HEK293 (cell line): ENCODE data around the gene TAS2R46.

Experiments used
- ATF2 ChIP-seq: fragments of 450-650 bp; formaldehyde crosslinking; IDR thresholded peaks from 2 replicates; pipeline ENCODE4 v1.5.1; 2016; ENCODE audit warnings: missing biosample characterization, missing genetic modification characterization, low read depth
- BCL6B ChIP-seq: fragments of 450-650 bp; formaldehyde crosslinking; IDR thresholded peaks from 2 replicates; pipeline ENCODE4 v1.5.1; 2017; ENCODE audit warnings: missing biosample characterization, missing genetic modification characterization
- CTCF ChIP-seq: fragments of 450-650 bp; formaldehyde crosslinking; IDR thresholded peaks from 2 replicates; pipeline ENCODE4 v1.5.1; 2016; ENCODE audit warnings: missing biosample characterization, missing genetic modification characterization
- IKZF3 ChIP-seq: fragments of 450-650 bp; IDR thresholded peaks from 2 replicates; pipeline ENCODE4 v1.5.0; 2018; ENCODE audit warnings: missing biosample characterization, mild to moderate bottlenecking, missing genetic modification characterization, moderate library complexity
- YY1 ChIP-seq: fragments of 450-650 bp; formaldehyde crosslinking; IDR thresholded peaks from 2 replicates; pipeline ENCODE4 v1.5.1; 2018; ENCODE audit warnings: missing biosample characterization, missing genetic modification characterization
- ZBTB17 ChIP-seq: fragments of 450-650 bp; formaldehyde crosslinking; IDR thresholded peaks from 2 replicates; pipeline ENCODE4 v1.5.1; 2016; ENCODE audit warnings: missing biosample characterization, missing genetic modification characterization
- ZNF362 ChIP-seq: fragments of 450-650 bp; formaldehyde crosslinking; IDR thresholded peaks from 2 replicates; pipeline ENCODE4 v1.5.1; 2016; ENCODE audit warnings: missing biosample characterization, missing genetic modification characterization
- ZNF513 ChIP-seq: fragments of 450-650 bp; IDR thresholded peaks from 2 replicates; pipeline ENCODE4 v1.5.1; 2018; ENCODE audit warnings: missing biosample characterization, missing genetic modification characterization
- ZNF585B ChIP-seq: fragments of 450-650 bp; formaldehyde crosslinking; IDR thresholded peaks from 2 replicates; pipeline ENCODE4 v1.5.1; 2016; ENCODE audit warnings: missing biosample characterization, missing genetic modification characterization
- ZNF670 ChIP-seq: fragments of 450-650 bp; formaldehyde crosslinking; IDR thresholded peaks from 2 replicates; pipeline ENCODE4 v1.5.1; 2016; ENCODE audit warnings: missing biosample characterization, missing genetic modification characterization, low read depth
- ZNF707 ChIP-seq: fragments of 450-650 bp; formaldehyde crosslinking; IDR thresholded peaks from 2 replicates; pipeline ENCODE4 v1.5.1; 2016; ENCODE audit warnings: missing biosample characterization, missing genetic modification characterization
- ZSCAN18 ChIP-seq: fragments of 450-650 bp; formaldehyde crosslinking; IDR thresholded peaks from 2 replicates; pipeline ENCODE4 v1.5.1; 2016; ENCODE audit warnings: missing biosample characterization, missing genetic modification characterization

- TF ChIP-seq YY1 (tag by site-specific recombination) (no peak), ZNF670 (tag by site-specific recombination) (no peak), CTCF (tag by site-specific recombination) (no peak), ZNF362 (tag by site-specific recombination) (no peak), ATF2 (tag by site-specific recombination) (no peak), ZNF513 (tag by site-specific recombination) (no peak), ZBTB17 (tag by site-specific recombination) (no peak), BCL6B (no peak), ZNF585B (no peak), IKZF3 (tag by site-specific recombination) (no peak), ZSCAN18 (no peak), ZNF707 (no peak)
Measured at GRCh38 chr12:11015775-11016430, 46.2 kb downstream of the TAS2R46 start.
